Measurements from ENCODE around the gene UCK2.

The UCK2 gene

GRCh38 chr1:165856021-165856420 lies 28.6 kb downstream of the UCK2 start:
- no peak for DNase-seq

GRCh38 chr1:165856606-165857005 lies 29.2 kb downstream of the UCK2 start:
- DNase-seq: no peak

- DNase-seq: peak; percentile 11
These were observed 29.8 kb downstream of the UCK2 start for GRCh38 chr1:165857046-165857801.

- DNase-seq: no peak
These were observed 31.0 kb downstream of the UCK2 start for GRCh38 chr1:165858364-165858823.

GRCh38 chr1:165858967-165859845 lies 31.8 kb downstream of the UCK2 start:
- DNase-seq: peak; percentile 46

- no peak for DNase-seq
These were observed 32.7 kb downstream of the UCK2 start for GRCh38 chr1:165860065-165860464.

- no peak for DNase-seq
These were observed 34.5 kb downstream of the UCK2 start for GRCh38 chr1:165861911-165862310.

- no peak for DNase-seq
These were observed 35.0 kb downstream of the UCK2 start for GRCh38 chr1:165862448-165862847.

GRCh38 chr1:165863346-165863745 lies 35.9 kb downstream of the UCK2 start:
- no peak for DNase-seq

GRCh38 chr1:165865633-165866340 lies 38.4 kb downstream of the UCK2 start:
- DNase-seq: no peak

GRCh38 chr1:165869343-165869742 lies 41.9 kb downstream of the UCK2 start:
- peak; percentile 55 for DNase-seq

- DNase-seq: peak; percentile 60
These were observed 44.1 kb downstream of the UCK2 start for GRCh38 chr1:165871311-165872067.

GRCh38 chr1:165873481-165873880 lies 46.1 kb downstream of the UCK2 start:
- no peak for DNase-seq

- no peak for DNase-seq
These were observed 47.2 kb downstream of the UCK2 start for GRCh38 chr1:165874643-165875042.

GRCh38 chr1:165875171-165875570 lies 47.8 kb downstream of the UCK2 start:
- no peak for DNase-seq

GRCh38 chr1:165875604-165876003 lies 48.2 kb downstream of the UCK2 start:
- no peak for DNase-seq

- DNase-seq: no peak
These were observed 48.7 kb downstream of the UCK2 start for GRCh38 chr1:165876121-165876520.

- no peak for DNase-seq
These were observed 50.0 kb downstream of the UCK2 start for GRCh38 chr1:165877411-165877810.

GRCh38 chr1:165877940-165878556 lies 50.6 kb downstream of the UCK2 start:
- DNase-seq: no peak

- DNase-seq: no peak
These were observed 52.5 kb downstream of the UCK2 start for GRCh38 chr1:165879946-165880345.

GRCh38 chr1:165880993-165881392 lies 53.6 kb downstream of the UCK2 start:
- DNase-seq: no peak

Data from fibroblast of skin of back (primary cell).